H1 (cell line): ENCODE results near the gene SLC26A9. TPM values are rescaled to one million over a fixed set of nuclear protein-coding genes. Genes with fewer than 3 reads are reported as not detected.

Source experiments
- CTCF ChIA-PET: fragments of 300-600 bp; sonication (Branson Sonifier 250); formaldehyde crosslinking; loops from one replicate; lab custom pipeline; 2021; ENCODE audit not compliant: partially characterized antibody; lab: Charles Lee
- POLR2A ChIA-PET: fragments of 300-600 bp; sonication (Branson Sonifier 250); formaldehyde crosslinking; loops from one replicate; lab custom pipeline; 2021; ENCODE audit warnings: inconsistent platforms; ENCODE audit not compliant: partially characterized antibody; lab: Charles Lee
- DNase-seq, 2 experiments: peaks; one replicate each; pipeline versions ENCODE4 v3.0.0 to v3.0.0-alpha.2; 2010 to 2022; ENCODE audit warnings: low spot score in 2 of 2, low read depth in 1 of 2, mixed read lengths in 1 of 2
- FAIRE-seq: peaks from 2 replicates; lab custom pipeline; 2011; peaks lifted over from hg19 to GRCh38; lab: Jason Lieb, UNC
- H2AFZ ChIP-seq: 2 replicates; pipeline ENCODE4 v1.8.1; 2012; ENCODE audit warnings: low read length, inconsistent platforms
- H2AK5ac ChIP-seq: 2 replicates; pipeline ENCODE4 v1.6.1; 2013; ENCODE audit warnings: low read depth, low read length
- H2BK120ac ChIP-seq: replicated peaks from 2 replicates; pipeline ENCODE3; 2013; ENCODE audit warnings: low read depth, low read length, inconsistent platforms
- H2BK12ac ChIP-seq: 2 replicates; pipeline ENCODE4 v1.6.1; 2013; ENCODE audit warnings: low read depth, low read length
- H2BK15ac ChIP-seq: 2 replicates; pipeline ENCODE4 v1.6.1; 2013; ENCODE audit warnings: low read length
- H2BK20ac ChIP-seq: 2 replicates; pipeline ENCODE4 v1.6.1; 2013; ENCODE audit warnings: low read length
- H2BK5ac ChIP-seq: 2 replicates; pipeline ENCODE4 v1.6.1; 2013; ENCODE audit warnings: low read depth, low read length
- H3K14ac ChIP-seq: 2 replicates; pipeline ENCODE4 v1.6.1; 2013; ENCODE audit warnings: inconsistent platforms; ENCODE audit not compliant: insufficient read length
- H3K18ac ChIP-seq: 2 replicates; pipeline ENCODE4 v1.6.1; 2013; ENCODE audit warnings: low read length; ENCODE audit errors: extremely low read depth
- H3K23ac ChIP-seq: 2 replicates; pipeline ENCODE4 v1.6.1; 2013; ENCODE audit warnings: inconsistent platforms; ENCODE audit not compliant: insufficient read length
- H3K23me2 ChIP-seq: 2 replicates; pipeline ENCODE4 v1.6.1; 2013; ENCODE audit warnings: low read depth, low read length
- H3K27ac ChIP-seq: 2 replicates; pipeline ENCODE4 v1.6.1; 2011; ENCODE audit warnings: low read depth, low read length, inconsistent platforms
- H3K27me3 ChIP-seq, 4 experiments: replicated peaks in 1 of 4; 1 replicate in 1 of 4; 2 replicates in 3 of 4; pipeline versions ENCODE4 v1.6.1 to v1.8.1; 2011 to 2013; ENCODE audit warnings: low read length in 3 of 4, mild to moderate bottlenecking in 3 of 4, inconsistent platforms in 2 of 4, mixed read lengths in 2 of 4, moderate library complexity in 1 of 4; ENCODE audit not compliant: control insufficient read depth in 3 of 4, insufficient read depth in 3 of 4; ENCODE audit errors: extremely low read depth in 1 of 4
- H3K36me3 ChIP-seq, 4 experiments: 2 replicates each; pipeline versions ENCODE4 v1.6.1 to v1.8.1; 2011 to 2013; ENCODE audit warnings: mild to moderate bottlenecking in 4 of 4, low read length in 3 of 4, moderate library complexity in 2 of 4, control low read depth in 1 of 4, inconsistent platforms in 1 of 4; ENCODE audit not compliant: insufficient read depth in 4 of 4, control insufficient read depth in 2 of 4
- H3K4ac ChIP-seq: replicated peaks from 2 replicates; pipeline ENCODE3; 2013; ENCODE audit warnings: low read length, low read depth, mixed read lengths, inconsistent platforms; ENCODE audit not compliant: insufficient read length
- H3K4me1 ChIP-seq, 4 experiments: replicated peaks in 1 of 4; 1 replicate in 1 of 4; 2 replicates in 3 of 4; pipeline versions ENCODE4 v1.6.1 to v1.8.1; 2011 to 2013; ENCODE audit warnings: low read length in 3 of 4, inconsistent platforms in 2 of 4, mixed read lengths in 1 of 4; ENCODE audit not compliant: insufficient read depth in 4 of 4, control insufficient read depth in 3 of 4
- H3K4me2 ChIP-seq, 2 experiments: 2 replicates each; pipeline versions ENCODE4 v1.6.1 to v1.8.1; 2011 to 2013; ENCODE audit warnings: low read depth in 2 of 2, low read length in 2 of 2, control low read depth in 1 of 2, inconsistent platforms in 1 of 2, mild to moderate bottlenecking in 1 of 2; ENCODE audit not compliant: insufficient read depth in 1 of 2
- H3K4me3 ChIP-seq, 4 experiments: fragments of 200-600, 300-600 bp in 1 of 4; sonication (generic), shearing (Covaris generic), sonication (Bioruptor Twin) in 1 of 4; 2 replicates each; pipeline versions ENCODE4 v1.5.1 to v1.8.1; 2011 to 2016; ENCODE audit warnings: low read length in 4 of 4, low read depth in 3 of 4, control low read depth in 2 of 4, inconsistent platforms in 2 of 4, mild to moderate bottlenecking in 2 of 4, mixed read lengths in 1 of 4, moderate library complexity in 1 of 4; ENCODE audit not compliant: insufficient read depth in 2 of 4; ENCODE audit errors: extremely low read depth in 1 of 4
- H3K56ac ChIP-seq: replicated peaks from 2 replicates; pipeline ENCODE3; 2013; ENCODE audit warnings: low read depth, mild to moderate bottlenecking, mixed read lengths, low read length, inconsistent platforms; ENCODE audit not compliant: insufficient read length
- H3K79me1 ChIP-seq: 2 replicates; pipeline ENCODE4 v1.6.1; 2013; ENCODE audit warnings: low read depth, low read length, control low read depth
- H3K79me2 ChIP-seq, 2 experiments: 2 replicates each; pipeline versions ENCODE4 v1.6.1 to v1.8.1; 2012 to 2013; ENCODE audit warnings: low read length in 2 of 2, mild to moderate bottlenecking in 2 of 2, inconsistent platforms in 1 of 2; ENCODE audit not compliant: insufficient read depth in 2 of 2, control insufficient read depth in 1 of 2
- H3K9ac ChIP-seq, 4 experiments: replicated peaks in 1 of 4; 1 replicate in 1 of 4; 2 replicates in 3 of 4; pipeline versions ENCODE4 v1.6.1 to v1.8.1; 2011 to 2013; ENCODE audit warnings: low read depth in 3 of 4, low read length in 3 of 4, control low read depth in 2 of 4, mild to moderate bottlenecking in 2 of 4, moderate library complexity in 2 of 4, inconsistent platforms in 1 of 4; ENCODE audit errors: extremely low read depth in 1 of 4
- H3K9me3 ChIP-seq, 2 experiments: 2 replicates each; pipeline versions ENCODE4 v1.6.1 to v1.8.1; 2012 to 2013; ENCODE audit warnings: mild to moderate bottlenecking in 2 of 2, moderate library complexity in 2 of 2, control low read depth in 1 of 2, inconsistent platforms in 1 of 2, low read depth in 1 of 2, low read length in 1 of 2, mixed read lengths in 1 of 2; ENCODE audit not compliant: insufficient read depth in 2 of 2
- H4K20me1 ChIP-seq, 2 experiments: replicated peaks in 1 of 2; 2 replicates each; pipeline versions ENCODE3 to v1.8.1; 2011 to 2013; ENCODE audit warnings: inconsistent platforms in 2 of 2, low read length in 2 of 2, mild to moderate bottlenecking in 1 of 2; ENCODE audit not compliant: insufficient read depth in 2 of 2, control insufficient read depth in 1 of 2
- H4K5ac ChIP-seq: 2 replicates; pipeline ENCODE4 v1.6.1; 2013; ENCODE audit warnings: low read length, low read depth, mixed read lengths, inconsistent platforms; ENCODE audit not compliant: insufficient read length
- H4K8ac ChIP-seq: 2 replicates; pipeline ENCODE4 v1.8.0; 2013; ENCODE audit warnings: mild to moderate bottlenecking, moderate library complexity, low read length, inconsistent platforms; ENCODE audit not compliant: insufficient read depth; ENCODE audit errors: extremely low read depth
- H4K91ac ChIP-seq: replicated peaks from 2 replicates; pipeline ENCODE3; 2013; ENCODE audit warnings: low read length, mixed read lengths, inconsistent platforms; ENCODE audit not compliant: insufficient read length
- RFX5 ChIP-seq: IDR thresholded peaks from 2 replicates; pipeline ENCODE4 v1.6.1; 2011; ENCODE audit warnings: low read depth, low read length, improper control_type of control experiment, borderline replicate concordance
- WGBS, 2 experiments: shearing (Covaris generic) in 1 of 2; methylation state at CpG; one replicate each; pipeline versions ENCODE4 v1.1.6 to v1.1.7; 2013 to 2015; ENCODE audit warnings: low lambda C conversion rate in 2 of 2, mixed read lengths in 2 of 2, inconsistent platforms in 1 of 2, low coverage in 1 of 2, missing lambda C conversion rate in 1 of 2; ENCODE audit not compliant: insufficient replicate concordance in 2 of 2, insufficient coverage in 1 of 2, insufficient read length in 1 of 2; ENCODE audit errors: extremely low coverage in 1 of 2, missing lambda C conversion rate in 1 of 2; 5-methylcytosine and 5-hydroxymethylcytosine counted together
- polyA plus RNA-seq, 7 experiments: library from polyadenylated mRNA; depleted of rRNA in 3 of 7; stranded (reverse) in 5 of 7; unstranded in 2 of 7; fragments of >200 nt in 5 of 7; fragments of 200-250 nt in 2 of 7; gene quantifications; 1 replicate in 5 of 7; 2 replicates in 1 of 7; 4 replicates in 1 of 7; pipeline versions ENCODE4 v1.2.1 to v1.2.3, GENCODE V29; 2011 to 2013; ENCODE audit warnings: missing spikeins in 2 of 7, mixed read lengths in 2 of 7
- total RNA-seq: library from RNA; stranded (reverse); fragmentation: NEBNext Ultra II Directional; extraction: Animal tissue kit (Norgen Biotek cat#: 25700); gene quantifications from 2 replicates; pipeline ENCODE4 v1.2.1, GENCODE V29; 2021

The SLC26A9 gene
- total and polyA plus RNA-seq, 2 of the 8 experiments (the other 6 are each of a cell fraction or from before 2014, with no cell fraction given), result not detected

- Histone ChIP-seq H3K56ac (no peak overlapping the region), H2BK15ac (no peak overlapping the region), H2AK5ac (no peak overlapping the region), H3K4ac (no peak overlapping the region), H2AFZ (no peak overlapping the region), H3K79me1 (no peaks in the 10 kb centered on the region), H3K4me1 (peaks cover 0 to under 1% (median 0%) of the 10 kb centered on the region in 4 experiments; a peak in 1 of 7 replicates), H3K9me3 (no peaks in the 10 kb centered on the region), H3K4me2 (no peak overlapping the region), H3K27ac (no peak overlapping the region), H2BK5ac (no peak overlapping the region), H3K9ac (no peak overlapping the region), H4K20me1 (no peaks in the 10 kb centered on the region), H3K27me3 (no peaks in the 10 kb centered on the region), H4K5ac (no peak overlapping the region), H3K23me2 (no peaks in the 10 kb centered on the region), H3K79me2 (no peaks in the 10 kb centered on the region), H3K18ac (no peak overlapping the region), H2BK20ac (0 out of 2 replicates have a peak overlapping the region, but pooled peaks have one; percentile 80), H4K8ac (no peak overlapping the region; the same call in 1 of the 2 replicates), H2BK12ac (no peak overlapping the region), H3K14ac (no peak overlapping the region), H2BK120ac (no peak overlapping the region), H3K23ac (no peak overlapping the region), H3K36me3 (no peaks in the 10 kb centered on the region), H4K91ac (no peak overlapping the region), H3K4me3 (no peak overlapping the region)
- no peak for FAIRE-seq
- no peak for DNase-seq
- WGBS, 2 experiments, result 87% methylated on average over 11 of the region's 11 CpGs; no CpG with 5 or more reads in 1 of the 2 experiments
- POLR2A ChIA-PET, result no interaction called here
- no peak for TF ChIP-seq RFX5
- CTCF ChIA-PET, result interaction anchor here (0.8 to 14.5 kb wide), 9 partner anchors 8 to 188 kb away, joined by 3 to 394 read pairs (median 4); partner anchors contain the start of gene SLC26A9
Observed at GRCh38 chr1:205923651-205924459, 19.4 kb downstream of the SLC26A9 start.
